IMR-90 (cell line): ENCODE data around the gene NOA1. TPM values are rescaled to one million over a fixed set of nuclear protein-coding genes. Genes with fewer than 3 reads are reported as not detected.

Source experiments
- ATAC-seq: fragments of 200-7000 bp; cut with Tn5 transposase; 2 replicates; pipeline ENCODE4 v1.9.1; 2020; ENCODE audit warnings: low read depth, mild to moderate bottlenecking, moderate library complexity
- BruUV-seq: library from RNA; stranded (reverse); fragments of 400-500 nt; replicated peaks from 2 replicates; lab custom pipeline; 2021; lab: Mats Ljungman, UMichigan
- CTCF ChIA-PET: fragments of 300-600 bp; formaldehyde crosslinking; extraction: SDS; loops from one replicate; lab custom pipeline; 2021; ENCODE audit warnings: antibody characterized with exemption; lab: Yijun Ruan, JAX
- POLR2A ChIA-PET: fragments of 300-600 bp; sonication (Branson Sonifier 250); formaldehyde crosslinking; loops from one replicate; lab custom pipeline; 2022; ENCODE audit warnings: antibody characterized with exemption; ENCODE audit not compliant: unreplicated experiment; lab: Charles Lee
- DNase-seq: peaks from one replicate; pipeline ENCODE4 v3.0.0; 2013
- H2AFZ ChIP-seq: replicated peaks from 2 replicates; pipeline ENCODE3; 2013; ENCODE audit warnings: low read length, mild to moderate bottlenecking; ENCODE audit not compliant: poor library complexity
- H2AK5ac ChIP-seq: 2 replicates; pipeline ENCODE4 v1.6.1; 2013; ENCODE audit warnings: low read depth, low read length, inconsistent platforms
- H2AK9ac ChIP-seq: replicated peaks from 2 replicates; pipeline ENCODE3; 2013; ENCODE audit warnings: mild to moderate bottlenecking, low read depth, low read length, moderate library complexity; ENCODE audit not compliant: poor library complexity
- H2BK120ac ChIP-seq: 2 replicates; pipeline ENCODE4 v1.6.1; 2013; ENCODE audit warnings: low read depth, low read length, inconsistent platforms
- H2BK15ac ChIP-seq: 3 replicates; pipeline ENCODE4 v1.6.1; 2013; ENCODE audit warnings: low read depth, low read length, inconsistent platforms
- H2BK20ac ChIP-seq: 2 replicates; pipeline ENCODE4 v1.6.1; 2013; ENCODE audit warnings: low read depth, mild to moderate bottlenecking, inconsistent platforms, low read length, moderate library complexity
- H2BK5ac ChIP-seq: 2 replicates; pipeline ENCODE4 v1.6.1; 2013; ENCODE audit warnings: mild to moderate bottlenecking, low read depth, low read length, inconsistent platforms; ENCODE audit not compliant: poor library complexity, severe bottlenecking
- H3K14ac ChIP-seq: replicated peaks from 2 replicates; pipeline ENCODE4 v1.6.1; 2013; ENCODE audit warnings: low read depth, low read length, inconsistent platforms
- H3K18ac ChIP-seq: 2 replicates; pipeline ENCODE4 v1.6.1; 2013; ENCODE audit warnings: low read depth, low read length, control low read depth
- H3K23ac ChIP-seq: 2 replicates; pipeline ENCODE4 v1.6.1; 2013; ENCODE audit warnings: low read depth, low read length, inconsistent platforms
- H3K27ac ChIP-seq: 2 replicates; pipeline ENCODE4 v1.5.1; 2013; ENCODE audit warnings: mild to moderate bottlenecking, control low read depth, low read length; ENCODE audit not compliant: insufficient read depth
- H3K27me3 ChIP-seq: 2 replicates; pipeline ENCODE4 v1.6.1; 2013; ENCODE audit warnings: low read length; ENCODE audit not compliant: control insufficient read depth, insufficient read depth
- H3K36me3 ChIP-seq: 2 replicates; pipeline ENCODE4 v1.6.1; 2013; ENCODE audit warnings: low read length, mixed read lengths; ENCODE audit not compliant: control insufficient read depth, insufficient read depth
- H3K4ac ChIP-seq: 2 replicates; pipeline ENCODE4 v1.6.1; 2013; ENCODE audit warnings: low read depth, low read length, inconsistent platforms
- H3K4me1 ChIP-seq: 2 replicates; pipeline ENCODE4 v1.6.1; 2013; ENCODE audit warnings: low read length, mixed read lengths; ENCODE audit not compliant: control insufficient read depth, insufficient read depth
- H3K4me2 ChIP-seq: 2 replicates; pipeline ENCODE4 v1.6.1; 2013; ENCODE audit warnings: low read depth, mild to moderate bottlenecking, control low read depth, low read length, moderate library complexity
- H3K4me3 ChIP-seq: 2 replicates; pipeline ENCODE4 v1.5.1; 2013; ENCODE audit warnings: low read depth, mild to moderate bottlenecking, control low read depth, low read length, moderate library complexity; ENCODE audit not compliant: insufficient read depth
- H3K56ac ChIP-seq: 2 replicates; pipeline ENCODE4 v1.6.1; 2013; ENCODE audit warnings: low read length, inconsistent platforms; ENCODE audit not compliant: insufficient read depth; ENCODE audit errors: extremely low read depth
- H3K79me1 ChIP-seq, 2 experiments: 2 replicates each; pipeline ENCODE4 v1.6.1; 2013; ENCODE audit warnings: low read length in 2 of 2, inconsistent platforms in 1 of 2, low read depth in 1 of 2
- H3K9ac ChIP-seq: 2 replicates; pipeline ENCODE4 v1.6.1; 2013; ENCODE audit warnings: low read depth, low read length, control low read depth
- H3K9me1 ChIP-seq: 2 replicates; pipeline ENCODE4 v1.6.1; 2013; ENCODE audit warnings: low read length, inconsistent platforms; ENCODE audit not compliant: insufficient read depth
- H3K9me3 ChIP-seq: 2 replicates; pipeline ENCODE4 v1.6.1; 2013; ENCODE audit warnings: low read length; ENCODE audit not compliant: control insufficient read depth, insufficient read depth
- H4K20me1 ChIP-seq: 2 replicates; pipeline ENCODE4 v1.6.1; 2013; ENCODE audit warnings: low read length, inconsistent platforms; ENCODE audit not compliant: insufficient read depth
- H4K5ac ChIP-seq: 2 replicates; pipeline ENCODE4 v1.6.1; 2013; ENCODE audit warnings: mild to moderate bottlenecking, low read depth, low read length, control low read depth
- H4K8ac ChIP-seq, 2 experiments: 2 replicates each; pipeline ENCODE4 v1.6.1; 2013; ENCODE audit warnings: low read depth in 2 of 2, low read length in 2 of 2, control low read depth in 1 of 2, inconsistent platforms in 1 of 2
- H4K91ac ChIP-seq: 2 replicates; pipeline ENCODE4 v1.6.1; 2013; ENCODE audit warnings: low read depth, low read length, inconsistent platforms; ENCODE audit not compliant: insufficient read depth
- BHLHE40 ChIP-seq: fragments of 150-350 bp; IDR thresholded peaks from 2 replicates; pipeline ENCODE4 v1.6.1; 2016; ENCODE audit warnings: mild to moderate bottlenecking, low read depth, low read length
- CHD1 ChIP-seq: IDR thresholded peaks from 2 replicates; pipeline ENCODE4 v1.6.1; 2012; ENCODE audit warnings: low read depth, low read length, improper control_type of control experiment
- MAFK ChIP-seq: IDR thresholded peaks from 2 replicates; pipeline ENCODE4 v1.6.1; 2012; ENCODE audit warnings: low read depth, low read length, improper control_type of control experiment
- RCOR1 ChIP-seq: IDR thresholded peaks from 2 replicates; pipeline ENCODE4 v1.6.1; 2012; ENCODE audit warnings: mild to moderate bottlenecking, low read length, improper control_type of control experiment; ENCODE audit not compliant: insufficient replicate concordance
- RFX5 ChIP-seq: IDR thresholded peaks from 2 replicates; pipeline ENCODE4 v1.8.0; 2012; ENCODE audit warnings: low read depth, mild to moderate bottlenecking, low read length, moderate library complexity
- SMC3 ChIP-seq: fragments of 150-350 bp; IDR thresholded peaks from 2 replicates; pipeline ENCODE4 v1.6.1; 2016; ENCODE audit warnings: low read depth, mild to moderate bottlenecking, antibody characterized with exemption, low read length, moderate library complexity
- WGBS, 2 experiments: methylation state at CpG; one replicate each; pipeline versions ENCODE4 v1.1.5 to v1.1.7; 2013; ENCODE audit warnings: missing lambda C conversion rate in 2 of 2; ENCODE audit not compliant: insufficient read length in 1 of 2; ENCODE audit errors: extremely low coverage in 2 of 2; 5-methylcytosine and 5-hydroxymethylcytosine counted together
- dilution Hi-C: fragments of 300-500 bp; cut with HindIII; formaldehyde crosslinking; loops from one replicate; pipeline ENCODE4 v1.14.3; 2018; ENCODE audit warnings: low sequenced_read_pairs; ENCODE audit not compliant: unreplicated experiment
- in situ Hi-C: fragments of 300-500 bp; cut with MboI; formaldehyde crosslinking; loops from 3 replicates; pipeline ENCODE4 v1.14.3; 2019; ENCODE audit warnings: low sequenced_read_pairs, inconsistent platforms, mixed read lengths
- intact Hi-C: fragments of 100-400 bp; cut with micrococcal nuclease; formaldehyde crosslinking; loops from 2 replicates; pipeline ENCODE4 v1.10.0; 2022
- polyA plus RNA-seq, 3 experiments: library from polyadenylated mRNA; depleted of rRNA; stranded (reverse); fragments of >200 nt; gene quantifications; 2 replicates each; pipeline ENCODE4 v1.2.3, GENCODE V29; 2012; ENCODE audit warnings: low replicate concordance in 1 of 3
- total RNA-seq: library from RNA; depleted of rRNA; stranded (reverse); fragments of >200 nt; gene quantifications from 2 replicates; pipeline ENCODE4 v1.2.3, GENCODE V29; 2012
- TF ChIP-seq, protein P1 (sequence below): fragments of 150-350 bp; IDR thresholded peaks from 2 replicates; pipeline ENCODE4 v1.6.1; 2017; ENCODE audit warnings: mild to moderate bottlenecking, antibody characterized with exemption, low read length, low read depth
- TF ChIP-seq, protein P2 (sequence below): conservative IDR thresholded peaks from 2 replicates; pipeline ENCODE4 v1.5.1; 2012; ENCODE audit warnings: mild to moderate bottlenecking, low read depth, low read length, improper control_type of control experiment

NOA1 gene
- total and polyA plus RNA-seq, 2 of the 4 experiments (the other 2 are of a cell fraction), result 10.4 to 10.8 TPM

DNA sequence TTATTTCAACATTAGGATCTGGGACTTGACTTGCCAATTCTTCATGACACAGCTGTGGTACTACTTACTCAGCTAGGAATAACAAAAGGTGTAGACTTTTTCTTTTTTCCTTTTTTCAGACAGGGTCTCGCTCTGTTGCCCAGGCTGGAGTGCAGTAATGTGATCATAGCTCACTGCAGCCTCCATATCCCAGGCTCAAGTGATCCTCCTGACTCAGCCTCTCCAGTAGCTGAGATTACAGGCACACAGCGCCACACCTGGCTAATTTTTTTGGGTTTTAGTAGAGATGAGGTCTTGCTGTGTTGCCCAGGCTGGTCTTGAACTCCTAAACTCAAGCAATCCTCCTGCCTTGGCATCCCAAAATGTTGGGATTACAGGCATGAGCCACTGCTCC lies 16.3 kb downstream of the NOA1 start:
- no peak overlapping the region for H3K27ac ChIP-seq
- H4K20me1 ChIP-seq, result no peaks in the 10 kb centered on the region
- no TSS peak for BruUV-seq
- no peak overlapping the region for H2AK5ac ChIP-seq
- in situ Hi-C loops, result no loop called here
- H2BK20ac ChIP-seq, result no peak overlapping the region
- H3K4me1 ChIP-seq, result 0 out of 2 replicates have a peak, but pooled peaks cover 2% of the 10 kb centered on the region
- TF ChIP-seq CHD1 (no peak), SMC3 (no peak), RFX5 (no peak), RCOR1 (no peak), BHLHE40 (no peak), MAFK (no peak)
- TF ChIP-seq, protein P1, sequence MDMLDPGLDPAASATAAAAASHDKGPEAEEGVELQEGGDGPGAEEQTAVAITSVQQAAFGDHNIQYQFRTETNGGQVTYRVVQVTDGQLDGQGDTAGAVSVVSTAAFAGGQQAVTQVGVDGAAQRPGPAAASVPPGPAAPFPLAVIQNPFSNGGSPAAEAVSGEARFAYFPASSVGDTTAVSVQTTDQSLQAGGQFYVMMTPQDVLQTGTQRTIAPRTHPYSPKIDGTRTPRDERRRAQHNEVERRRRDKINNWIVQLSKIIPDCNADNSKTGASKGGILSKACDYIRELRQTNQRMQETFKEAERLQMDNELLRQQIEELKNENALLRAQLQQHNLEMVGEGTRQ, result no peak
- TF ChIP-seq, protein P2, sequence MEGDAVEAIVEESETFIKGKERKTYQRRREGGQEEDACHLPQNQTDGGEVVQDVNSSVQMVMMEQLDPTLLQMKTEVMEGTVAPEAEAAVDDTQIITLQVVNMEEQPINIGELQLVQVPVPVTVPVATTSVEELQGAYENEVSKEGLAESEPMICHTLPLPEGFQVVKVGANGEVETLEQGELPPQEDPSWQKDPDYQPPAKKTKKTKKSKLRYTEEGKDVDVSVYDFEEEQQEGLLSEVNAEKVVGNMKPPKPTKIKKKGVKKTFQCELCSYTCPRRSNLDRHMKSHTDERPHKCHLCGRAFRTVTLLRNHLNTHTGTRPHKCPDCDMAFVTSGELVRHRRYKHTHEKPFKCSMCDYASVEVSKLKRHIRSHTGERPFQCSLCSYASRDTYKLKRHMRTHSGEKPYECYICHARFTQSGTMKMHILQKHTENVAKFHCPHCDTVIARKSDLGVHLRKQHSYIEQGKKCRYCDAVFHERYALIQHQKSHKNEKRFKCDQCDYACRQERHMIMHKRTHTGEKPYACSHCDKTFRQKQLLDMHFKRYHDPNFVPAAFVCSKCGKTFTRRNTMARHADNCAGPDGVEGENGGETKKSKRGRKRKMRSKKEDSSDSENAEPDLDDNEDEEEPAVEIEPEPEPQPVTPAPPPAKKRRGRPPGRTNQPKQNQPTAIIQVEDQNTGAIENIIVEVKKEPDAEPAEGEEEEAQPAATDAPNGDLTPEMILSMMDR, result no peak
- H3K27me3 ChIP-seq, result no peaks in the 10 kb centered on the region
- H2BK15ac ChIP-seq, result no peak overlapping the region
- no peaks in the 10 kb centered on the region for H3K79me1 ChIP-seq
- no peak overlapping the region for H3K9ac ChIP-seq
- dilution Hi-C loops, result no loop called here
- H3K4ac ChIP-seq, result no peak overlapping the region
- no peak overlapping the region for H3K14ac ChIP-seq
- no peaks in the 10 kb centered on the region; the same call in 1 of the 2 replicates for H3K9me1 ChIP-seq
- CTCF ChIA-PET, result no interaction called here
- DNase-seq, result no peak
- no peak overlapping the region for H3K4me2 ChIP-seq
- no peaks in the 10 kb centered on the region for H3K9me3 ChIP-seq
- no peak overlapping the region for H3K56ac ChIP-seq
- no peak overlapping the region for H2AFZ ChIP-seq
- H2BK120ac ChIP-seq, result no peak overlapping the region
- no peak overlapping the region for H3K4me3 ChIP-seq
- H3K18ac ChIP-seq, result no peak overlapping the region
- H3K23ac ChIP-seq, result no peak overlapping the region
- intact Hi-C loops, result no loop called here
- POLR2A ChIA-PET, result no interaction called here
- H4K5ac ChIP-seq, result no peak overlapping the region
- H3K36me3 ChIP-seq, result peaks cover 11% of the 10 kb centered on the region
- H2BK5ac ChIP-seq, result no peak overlapping the region
- no peak overlapping the region for H2AK9ac ChIP-seq
- WGBS, 2 experiments, result no CpG with 5 or more reads among the region's 2 CpGs
- no peak overlapping the region for H4K8ac ChIP-seq
- ATAC-seq, result no peak
- no peak overlapping the region for H4K91ac ChIP-seq
